A172 (cell line): ENCODE data around the gene ZNF845. TPM values are rescaled to one million over a fixed set of nuclear protein-coding genes. Genes with fewer than 3 reads are reported as not detected.
"Not testable (repeated sequence)": the region's sequence is repeated elsewhere in the genome, so short reads cannot be mapped to it uniquely, and the experiment has no call there.

Source experiments
- DNase-seq: peaks from one replicate; pipeline ENCODE4 v3.0.0-alpha.2; 2015; ENCODE audit warnings: low spot score
- total RNA-seq: library from RNA; depleted of rRNA; stranded (reverse); fragments of >200 nt; shearing (Covaris generic); gene quantifications from 2 replicates; pipeline ENCODE4 v1.2.3, GENCODE V29; 2014; rRNA removed

The ZNF845 gene
- total RNA-seq, 1 experiment from 2014 or later: 15.3 TPM

- no peak for DNase-seq
Observed at GRCh38 chr19:53381376-53381775, 47.8 kb downstream of the ZNF845 start.

DNA sequence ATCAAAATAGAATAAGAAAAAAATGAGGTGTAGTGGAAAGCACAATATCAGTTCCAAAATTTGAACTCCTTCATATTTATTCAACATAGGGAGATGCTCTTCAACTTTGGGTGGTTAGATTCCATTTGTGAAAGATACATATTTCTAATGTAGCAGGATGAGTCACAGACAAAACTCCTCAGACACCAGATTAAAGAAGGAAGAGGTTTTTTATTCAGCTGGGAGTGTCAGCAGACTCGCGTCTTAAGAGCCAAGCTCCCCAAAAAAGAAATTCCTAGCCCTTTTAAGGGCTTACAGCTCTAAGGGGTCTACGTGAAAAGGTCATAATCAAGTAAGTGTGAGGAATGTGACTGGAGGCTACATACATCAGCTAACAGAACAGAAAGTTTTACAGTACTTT lies 54.6 kb downstream of the ZNF845 start:
- DNase-seq: no peak

DNA sequence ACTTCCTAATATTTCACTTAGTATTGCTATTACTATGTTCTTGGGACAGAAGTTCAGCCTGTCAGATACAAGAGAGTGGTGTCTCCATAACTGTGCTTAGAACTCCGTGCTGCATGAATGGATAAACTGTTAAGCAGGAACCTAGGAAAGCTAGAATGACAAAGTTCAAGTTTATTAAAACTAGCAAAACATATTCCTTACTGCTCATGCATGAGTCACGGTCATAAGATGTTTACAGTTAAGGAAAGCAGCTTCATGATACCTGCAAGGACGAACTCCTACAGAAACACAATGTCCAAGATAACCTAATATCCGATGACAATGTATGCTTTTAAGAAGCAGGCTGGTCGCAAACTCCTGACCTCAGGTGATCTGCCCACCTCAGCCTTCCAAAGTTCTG lies 55.4 kb downstream of the ZNF845 start:
- peak; percentile 24 for DNase-seq

DNA sequence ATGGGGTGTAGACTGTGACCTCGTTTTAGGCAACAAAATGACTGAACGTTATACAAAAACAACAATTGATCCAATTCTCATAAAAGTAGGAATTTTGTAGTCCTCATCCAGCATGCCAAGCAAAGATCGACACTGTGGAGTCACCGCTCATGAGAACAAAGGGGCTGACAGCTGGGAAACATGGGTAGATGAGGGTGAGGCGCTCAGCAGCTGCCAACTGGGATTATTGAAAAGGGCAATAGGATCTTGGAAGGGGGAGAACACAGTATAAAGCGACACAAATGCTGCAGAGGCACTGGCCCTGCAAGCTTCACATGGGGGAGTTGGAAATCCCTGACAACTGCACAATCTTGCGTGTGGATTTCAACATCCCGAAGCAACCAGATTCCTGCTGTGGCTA lies 56.0 kb downstream of the ZNF845 start:
- no peak for DNase-seq

GRCh38 chr19:53389978-53390377 lies 56.4 kb downstream of the ZNF845 start:
- no peak for DNase-seq

GRCh38 chr19:53394522-53394973 lies 61.0 kb downstream of the ZNF845 start:
- DNase-seq: peak; percentile 62

GRCh38 chr19:53394974-53395839 lies 61.7 kb downstream of the ZNF845 start, which contains the start of gene ZNF765:
TSS of gene ZNF765 (plus strand) at chr19:53395149. CDS start at chr19:53398016, 2,867 bp downstream.
- DNase-seq: peak; percentile 90

DNA sequence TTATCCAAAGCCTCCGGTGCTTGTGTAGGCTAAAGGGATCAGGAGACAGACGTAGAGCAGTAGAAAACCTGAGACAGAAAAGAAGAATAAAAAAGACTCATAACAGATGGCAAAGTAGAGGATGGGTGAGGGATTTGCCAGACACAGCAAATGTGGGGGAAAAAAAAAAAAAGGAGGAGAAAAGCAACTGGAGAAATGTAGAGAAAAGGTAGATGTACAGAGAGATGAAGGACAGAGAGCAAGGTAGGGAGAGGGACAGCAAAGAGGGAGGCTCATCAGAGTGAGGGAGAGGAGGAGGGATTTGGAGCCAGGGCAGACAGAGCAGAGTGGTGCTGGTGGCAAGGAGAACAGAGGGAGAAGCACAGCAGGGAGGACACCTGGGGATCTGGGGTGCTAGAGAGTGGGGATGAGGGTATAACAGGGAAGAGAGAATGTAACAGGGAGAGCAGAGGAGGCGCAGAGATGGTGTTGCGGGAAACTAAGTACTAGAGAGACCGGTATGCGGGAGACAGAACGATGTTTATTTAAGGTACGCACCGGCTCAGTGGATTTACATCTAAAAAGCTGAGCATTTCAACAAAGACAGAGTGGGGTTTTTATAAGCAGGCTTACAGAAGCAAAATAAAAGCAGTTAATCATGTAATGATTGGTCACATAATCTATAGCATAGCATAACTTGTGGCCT lies 62.4 kb downstream of the ZNF845 start:
- DNase-seq: not testable (repeated sequence)

- no peak for DNase-seq
Observed at GRCh38 chr19:53396525-53396868, 62.9 kb downstream of the ZNF845 start.

DNA sequence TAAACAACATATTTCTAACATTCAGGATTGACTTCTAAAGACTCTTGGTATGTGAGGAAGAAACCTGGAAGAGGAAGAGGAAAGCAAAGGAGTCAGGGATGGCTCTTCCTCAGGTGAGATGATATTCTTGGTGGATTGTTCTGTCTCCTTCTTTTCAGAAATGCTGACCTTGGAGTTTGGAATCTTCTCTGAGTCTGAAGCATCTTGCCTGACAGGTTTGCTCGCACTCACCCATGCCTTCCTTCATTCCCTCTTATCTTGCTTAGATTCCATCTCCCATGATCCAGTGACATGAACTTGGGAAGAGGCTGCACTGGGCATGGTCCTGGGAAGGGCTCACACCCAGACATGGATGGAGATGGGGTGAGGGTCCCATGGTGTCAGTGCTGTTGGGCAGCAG lies 64.4 kb downstream of the ZNF845 start:
- DNase-seq: not testable (repeated sequence)

Other genes starting within 250 kb of the ZNF845 start
- 19.6 and 20.6 TPM in 2 replicates for gene ZNF160, start 230.3 kb upstream of the ZNF845 start, total RNA-seq
- 0.22 TPM in 1 of 2 replicates, not detected in the other for gene ZNF415, start 200.8 kb upstream of the ZNF845 start, total RNA-seq
- 17.7 and 19.3 TPM in 2 replicates for gene ZNF347, start 174.7 kb upstream of the ZNF845 start, total RNA-seq
- gene ZNF665, start 140.4 kb upstream of the ZNF845 start, total RNA-seq: not detected in 2 replicates
- 5.2 and 9.3 TPM in 2 replicates for gene ZNF677, start 78.9 kb upstream of the ZNF845 start, total RNA-seq
- gene VN1R2, start 75.5 kb upstream of the ZNF845 start, total RNA-seq: not detected in 2 replicates
- not detected in 2 replicates for gene VN1R4, start 66.0 kb upstream of the ZNF845 start, total RNA-seq
- 2.0 and 2.8 TPM in 2 replicates for gene ZNF525, start 32.0 kb downstream of the ZNF845 start, total RNA-seq
- 26.9 and 29.5 TPM in 2 replicates for gene ZNF765, start 61.4 kb downstream of the ZNF845 start, total RNA-seq
- gene ZNF761, start 98.2 kb downstream of the ZNF845 start, total RNA-seq: 22.4 and 37.0 TPM in 2 replicates
- 2.1 and 2.7 TPM in 2 replicates for gene ZNF813, start 134.0 kb downstream of the ZNF845 start, total RNA-seq
- 6.2 and 9.8 TPM in 2 replicates for gene ZNF331, start 204.4 kb downstream of the ZNF845 start, total RNA-seq